Heart left ventricle (tissue), 13 donors: ENCODE results near the gene SLC7A11.

Source experiments
- CTCF ChIP-seq, 12 donors: fragments of 200-600 bp; sonication (generic) in 4 of 12; IDR thresholded peaks; one replicate each; pipeline versions ENCODE4 v1.5.0 to v1.8.0; 2018 to 2022; ENCODE audit warnings: antibody characterized with exemption in 12 of 12, mild to moderate bottlenecking in 5 of 12
- POLR2A ChIP-seq, 2 donors: fragments of 450-650 bp; IDR thresholded peaks; one replicate each; pipeline ENCODE4 v1.6.1; 2017; ENCODE audit warnings: antibody characterized with exemption in 2 of 2, mild to moderate bottlenecking in 2 of 2, moderate library complexity in 2 of 2
- donor health status: ischemic (EF 13 %, LVEDD 7.1; RV severe dilation, severe dysfunction).
- donor health status: DM: no; HTN: yes; CAD: no.
- donor health status: DM: no; HTN: no; CAD: no.
- donor health status: ischemic (EF 25% LVEDD 6.9; RV normal size, moderate dysfunction).
- donor health status: ischemic (EF 25% LVEDD 5.7; RV mildly dilated, moderate dysfunction).
- donor health status: ischemic (EF 35%, LVEDD 5.7; RV mildly dilated, moderate dysfunction).
- donor health status: nonischemic (EF 11% LVEDD 7.7; RV severe dilation, severe dysfunction).
- donor health status: DM: yes; HTN: yes; CAD: no.
- donor health status: PGD.
- donor health status: ischemic (EF 29% LVEDD 5.4; RV normal size, mild dysfunction).
- donor health status: nonischemic (EF 23%, LVEDD 6.1; RV moderate dilation, normal function).

- TF ChIP-seq POLR2A (IDR thresholded peaks at IDR 0.05) (no peak), CTCF (IDR thresholded peaks at IDR 0.05) (no peak)
Measured at GRCh38 chr4:138243369-138243768, 1.2 kb upstream of the SLC7A11 start.
